Mucosa of rectum (tissue), 2 donors: ENCODE data around the gene CDH6.

Experiments
- H3K27ac ChIP-seq, 2 donors: one replicate each; pipeline ENCODE4 v1.7.0; 2013; ENCODE audit warnings: inconsistent platforms in 2 of 2, low read depth in 2 of 2, low read length in 2 of 2
- H3K27me3 ChIP-seq, 2 donors: one replicate each; pipeline ENCODE4 v1.7.0; 2013; ENCODE audit warnings: low read length in 2 of 2; ENCODE audit not compliant: control insufficient read depth in 2 of 2, insufficient read depth in 2 of 2
- H3K36me3 ChIP-seq, 2 donors: one replicate each; pipeline ENCODE4 v1.7.0; 2013; ENCODE audit warnings: low read length in 2 of 2; ENCODE audit not compliant: control insufficient read depth in 2 of 2, insufficient read depth in 2 of 2
- H3K4me1 ChIP-seq, 2 donors: one replicate each; pipeline ENCODE4 v1.7.0; 2013; ENCODE audit warnings: low read length in 2 of 2, mild to moderate bottlenecking in 1 of 2; ENCODE audit not compliant: control insufficient read depth in 2 of 2, insufficient read depth in 2 of 2
- H3K4me3 ChIP-seq, 2 donors: one replicate each; pipeline ENCODE4 v1.7.0; 2013; ENCODE audit warnings: low read length in 2 of 2
- H3K9ac ChIP-seq, 2 donors: one replicate each; pipeline ENCODE4 v1.7.0; 2013; ENCODE audit warnings: low read length in 2 of 2, low read depth in 1 of 2, mild to moderate bottlenecking in 1 of 2
- H3K9me3 ChIP-seq, 2 donors: one replicate each; pipeline ENCODE4 v1.7.0; 2013; ENCODE audit warnings: low read length in 2 of 2; ENCODE audit not compliant: control insufficient read depth in 2 of 2
- donor health status: healthy.
- donor health status: Normal muscosa, but diverticular disease.

CDH6 gene

GRCh38 chr5:31377274-31377946 is 183.9 kb downstream of the CDH6 start:
- Histone ChIP-seq H3K27ac (peak overlapping the region; percentile 38 to 40), H3K36me3 (no peaks in the 10 kb centered on the region), H3K4me3 (peak overlapping the region; percentile 17 to 59), H3K9ac (no peak overlapping the region), H3K27me3 (no peaks in the 10 kb centered on the region), H3K4me1 (peaks cover 5 to 9% of the 10 kb centered on the region in 2 donors), H3K9me3 (no peaks in the 10 kb centered on the region)

DNA sequence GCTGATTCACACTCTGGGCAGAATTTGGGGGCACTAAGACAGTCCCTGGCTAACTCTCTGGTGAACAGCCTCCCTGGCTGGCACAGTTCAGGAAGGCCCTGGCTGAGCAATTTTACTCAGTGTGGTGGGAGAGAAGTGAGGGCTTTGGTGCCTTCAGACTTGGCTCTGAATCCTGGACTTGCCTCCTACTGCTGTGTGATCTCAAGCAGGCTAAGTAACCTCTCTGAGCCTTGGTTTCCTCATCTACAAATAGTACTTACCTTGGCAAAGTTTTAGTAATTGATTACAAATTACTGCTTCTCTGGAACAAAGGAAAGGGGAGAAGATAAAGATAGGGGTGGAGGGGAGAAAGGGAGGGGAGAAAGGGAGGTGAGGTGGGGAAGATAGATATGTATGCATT is 184.7 kb downstream of the CDH6 start:
- Histone ChIP-seq H3K27me3 (no peaks in the 10 kb centered on the region), H3K4me1 (peaks cover 5 to 9% of the 10 kb centered on the region in 2 donors), H3K9ac (no peak overlapping the region), H3K9me3 (no peaks in the 10 kb centered on the region), H3K27ac (peak overlapping the region; percentile 38 to 40), H3K36me3 (no peaks in the 10 kb centered on the region), H3K4me3 (peak overlapping the region; percentile 15 to 59)
